ENCODE results near the gene RUSF1.
"Not testable (repeated sequence)": the region's sequence is repeated elsewhere in the genome, so short reads cannot be mapped to it uniquely, and the experiment has no call there.

Gene RUSF1

DNA sequence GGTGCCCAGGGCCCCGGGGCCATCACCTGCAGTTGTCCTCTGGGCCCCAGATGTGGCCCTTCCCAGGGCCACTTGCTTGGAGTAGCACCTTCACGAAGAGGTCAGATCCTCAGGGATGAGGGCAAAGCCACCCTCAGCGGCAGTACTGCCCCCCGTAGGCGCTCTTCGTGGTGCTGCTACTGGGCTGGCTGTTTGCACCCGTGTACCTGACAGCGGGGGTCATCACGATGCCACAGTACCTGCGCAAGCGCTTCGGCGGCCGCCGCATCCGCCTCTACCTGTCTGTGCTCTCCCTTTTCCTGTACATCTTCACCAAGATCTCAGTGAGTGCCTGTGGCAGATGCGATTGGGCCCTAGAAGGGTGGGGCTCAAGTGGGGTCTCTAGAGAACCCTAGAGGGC lies 22.6 kb downstream of the RUSF1 start:
- DNase-seq: no peak

DNA sequence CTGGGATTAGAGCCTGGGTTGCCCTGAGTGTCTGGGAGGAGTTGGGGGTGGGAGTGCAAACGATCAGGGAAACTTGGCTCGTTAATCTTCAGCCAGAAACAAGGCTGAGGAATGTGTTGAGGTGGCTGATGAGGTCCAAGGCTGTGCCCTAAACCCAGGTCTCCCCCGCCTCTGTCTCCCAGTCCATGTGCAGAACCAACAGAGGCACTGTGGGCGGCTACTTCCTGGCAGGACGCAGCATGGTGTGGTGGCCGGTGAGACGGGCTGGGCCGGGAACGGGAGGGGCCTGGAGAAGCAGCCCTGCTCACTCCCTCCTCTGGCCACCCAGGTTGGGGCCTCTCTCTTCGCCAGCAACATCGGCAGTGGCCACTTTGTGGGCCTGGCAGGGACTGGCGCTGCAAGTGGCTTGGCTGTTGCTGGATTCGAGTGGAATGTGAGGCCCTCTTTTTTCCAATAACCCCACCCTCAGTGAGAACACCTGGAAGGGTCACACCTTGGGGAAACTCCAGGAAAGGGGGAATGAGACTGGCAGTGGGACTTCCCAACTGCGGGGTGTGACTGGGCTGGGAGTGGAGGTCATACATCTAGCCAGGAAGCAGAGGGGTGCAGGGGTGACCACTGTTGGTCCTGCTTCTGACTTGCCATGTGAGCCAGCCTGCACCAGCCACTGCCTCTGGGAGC lies 23.6 kb downstream of the RUSF1 start:
- no peak for DNase-seq

DNA sequence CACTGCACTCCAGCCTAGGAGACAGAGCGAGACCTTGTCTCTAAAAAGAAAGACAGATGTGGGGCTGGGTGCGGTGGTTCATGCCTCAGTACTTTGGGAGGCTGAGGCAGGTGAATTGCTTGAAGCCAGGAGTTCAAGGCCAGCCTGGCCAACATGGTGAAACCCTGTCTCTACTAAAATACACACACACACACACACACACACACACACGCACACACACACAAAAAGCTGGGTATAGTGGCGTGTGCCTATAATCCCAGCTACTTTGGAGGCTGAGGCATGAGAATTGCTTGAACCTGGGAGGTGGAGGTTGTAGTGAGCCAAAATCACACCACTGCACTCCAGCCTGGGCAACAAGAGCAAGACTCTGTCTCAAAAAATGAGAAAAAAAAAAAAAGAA lies 24.1 kb downstream of the RUSF1 start:
- DNase-seq: not testable (repeated sequence)

DNA sequence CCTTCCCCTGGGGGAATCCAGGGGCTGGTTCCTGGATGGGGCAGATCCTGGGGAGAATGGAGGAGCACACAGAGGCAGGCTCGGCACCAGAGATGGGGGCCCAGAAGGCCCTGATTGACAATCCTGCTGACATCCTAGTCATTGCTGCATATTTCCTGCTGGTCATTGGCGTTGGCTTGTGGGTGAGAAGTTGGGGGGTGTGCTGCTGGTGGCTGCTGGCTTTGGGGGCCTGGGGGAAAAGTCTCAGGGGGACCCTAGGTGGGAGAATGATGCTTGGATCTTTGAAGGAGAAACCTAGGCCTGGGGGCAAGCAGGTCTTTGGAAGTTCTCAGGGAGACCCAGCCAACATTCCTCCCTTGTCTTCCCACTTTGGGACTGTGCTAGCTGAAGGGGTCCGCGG lies 25.1 kb downstream of the RUSF1 start, which contains the start of gene SLC5A2:
TSS of gene SLC5A2 (plus strand) at position 43 of the 400 bp plus-strand sequence. CDS start at position 57, 14 bp downstream.
- DNase-seq: no peak

DNA sequence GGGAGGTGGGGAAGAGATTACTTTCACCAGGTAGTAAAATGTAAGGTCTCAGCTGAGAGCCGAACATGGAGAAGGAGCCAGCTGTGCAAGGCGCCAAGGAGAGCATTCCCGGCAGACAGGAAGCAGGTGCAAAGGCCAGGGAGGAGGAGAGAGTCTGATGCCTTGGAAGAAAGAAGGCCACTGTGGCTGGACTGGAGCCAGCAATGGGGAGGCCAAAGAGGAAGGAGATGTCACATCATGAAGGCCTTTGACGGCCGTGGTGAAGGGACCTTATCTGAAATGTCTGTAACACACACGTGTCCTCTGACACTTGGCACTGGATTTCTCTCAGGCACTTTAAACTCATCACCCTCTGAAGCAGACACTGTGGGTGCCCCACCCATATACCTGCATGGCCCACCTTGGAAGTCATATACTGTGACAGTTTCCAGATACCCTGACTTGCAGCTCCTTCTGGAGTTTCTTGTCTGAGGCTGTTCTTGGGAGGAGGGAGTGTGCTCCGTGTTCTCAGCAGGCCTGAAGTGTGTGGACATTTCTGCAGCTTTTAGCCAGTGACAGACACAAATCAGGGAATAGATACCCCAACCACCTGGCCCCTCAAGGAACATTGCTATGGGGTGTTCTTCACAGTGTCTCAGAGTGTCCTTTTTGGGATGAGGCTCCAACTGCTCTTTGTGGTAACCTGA lies 27.2 kb downstream of the RUSF1 start:
- DNase-seq: no peak

DNA sequence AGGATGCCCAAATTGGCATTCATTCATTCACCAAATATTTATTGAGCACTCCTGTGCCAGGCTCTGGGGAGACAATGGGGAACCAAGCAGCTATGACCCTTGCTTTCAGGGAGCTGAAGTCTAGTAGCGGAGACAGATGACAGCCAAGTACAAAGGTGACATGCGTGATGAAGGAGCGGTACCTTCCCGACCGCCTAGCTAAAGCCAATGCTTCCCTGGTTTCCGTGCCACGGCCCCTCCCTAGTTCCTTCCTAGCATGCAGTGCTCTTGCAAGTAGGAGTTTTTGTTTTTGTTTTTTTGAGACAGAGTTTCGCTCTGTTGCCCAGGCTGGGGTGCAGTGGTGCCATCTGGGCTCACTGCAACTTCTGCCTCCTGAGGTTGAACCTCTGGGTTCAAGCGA lies 28.4 kb downstream of the RUSF1 start:
- DNase-seq: no peak

DNA sequence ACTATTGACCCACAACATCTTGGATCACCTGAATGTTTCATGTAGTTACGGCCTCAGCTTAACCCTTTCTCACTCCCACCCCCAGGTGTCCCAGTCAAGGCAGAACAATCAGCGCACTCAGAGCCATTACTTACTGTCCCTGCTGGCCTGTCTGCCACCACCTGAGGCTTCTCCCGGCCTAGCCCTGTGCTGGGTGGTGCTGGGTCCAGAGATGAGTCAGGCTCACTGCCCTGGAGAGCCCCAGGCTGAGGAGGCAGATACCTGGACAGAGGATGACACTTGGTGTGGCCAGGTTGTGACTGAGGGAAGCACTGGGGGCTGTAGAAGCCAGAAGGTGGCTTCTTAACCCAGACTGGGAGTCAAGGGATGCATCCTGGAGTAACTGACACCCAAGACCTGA lies 29.2 kb downstream of the RUSF1 start:
- DNase-seq: no peak

DNA sequence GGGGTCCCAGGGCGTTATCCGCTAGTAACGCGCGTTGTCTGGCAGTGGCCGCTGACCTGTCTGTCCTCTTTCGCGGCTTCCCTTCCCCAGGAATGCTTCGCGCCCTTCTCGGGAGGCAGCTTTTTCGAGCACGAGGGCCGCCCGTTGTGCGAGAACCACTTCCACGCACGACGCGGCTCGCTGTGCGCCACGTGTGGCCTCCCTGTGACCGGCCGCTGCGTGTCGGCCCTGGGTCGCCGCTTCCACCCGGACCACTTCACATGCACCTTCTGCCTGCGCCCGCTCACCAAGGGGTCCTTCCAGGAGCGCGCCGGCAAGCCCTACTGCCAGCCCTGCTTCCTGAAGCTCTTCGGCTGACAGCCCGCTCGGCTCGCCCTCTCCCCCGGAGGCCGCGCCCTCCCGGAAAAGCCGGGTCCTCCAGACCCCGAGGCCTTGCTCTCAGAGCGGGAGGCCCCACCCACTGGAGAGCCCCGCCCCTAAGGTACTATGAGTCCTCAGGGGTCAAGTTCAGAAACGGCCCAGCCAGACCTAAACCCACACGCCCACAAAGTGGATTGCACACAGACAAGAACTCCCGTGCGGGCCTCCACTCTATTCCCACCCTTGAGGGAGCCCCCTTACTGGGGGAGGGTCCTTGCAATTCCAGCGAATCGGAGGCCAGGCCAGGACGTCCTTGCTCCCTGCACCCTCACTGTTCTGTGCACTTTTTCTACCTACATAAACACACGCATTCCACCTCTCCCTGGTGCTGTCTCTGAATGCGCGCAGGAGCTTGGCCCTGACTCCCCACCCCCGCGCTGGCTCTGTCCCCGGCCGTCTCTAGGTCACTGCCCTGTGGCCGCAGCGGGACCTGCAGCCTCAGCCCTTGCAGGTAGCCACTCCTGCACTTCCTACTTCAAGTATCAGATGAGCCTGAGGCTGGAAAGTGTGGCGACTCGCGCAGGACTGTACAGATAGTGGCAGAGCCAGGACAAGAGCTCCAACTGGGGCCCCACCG lies 30.7 kb downstream of the RUSF1 start:
- DNase-seq: no peak

DNA sequence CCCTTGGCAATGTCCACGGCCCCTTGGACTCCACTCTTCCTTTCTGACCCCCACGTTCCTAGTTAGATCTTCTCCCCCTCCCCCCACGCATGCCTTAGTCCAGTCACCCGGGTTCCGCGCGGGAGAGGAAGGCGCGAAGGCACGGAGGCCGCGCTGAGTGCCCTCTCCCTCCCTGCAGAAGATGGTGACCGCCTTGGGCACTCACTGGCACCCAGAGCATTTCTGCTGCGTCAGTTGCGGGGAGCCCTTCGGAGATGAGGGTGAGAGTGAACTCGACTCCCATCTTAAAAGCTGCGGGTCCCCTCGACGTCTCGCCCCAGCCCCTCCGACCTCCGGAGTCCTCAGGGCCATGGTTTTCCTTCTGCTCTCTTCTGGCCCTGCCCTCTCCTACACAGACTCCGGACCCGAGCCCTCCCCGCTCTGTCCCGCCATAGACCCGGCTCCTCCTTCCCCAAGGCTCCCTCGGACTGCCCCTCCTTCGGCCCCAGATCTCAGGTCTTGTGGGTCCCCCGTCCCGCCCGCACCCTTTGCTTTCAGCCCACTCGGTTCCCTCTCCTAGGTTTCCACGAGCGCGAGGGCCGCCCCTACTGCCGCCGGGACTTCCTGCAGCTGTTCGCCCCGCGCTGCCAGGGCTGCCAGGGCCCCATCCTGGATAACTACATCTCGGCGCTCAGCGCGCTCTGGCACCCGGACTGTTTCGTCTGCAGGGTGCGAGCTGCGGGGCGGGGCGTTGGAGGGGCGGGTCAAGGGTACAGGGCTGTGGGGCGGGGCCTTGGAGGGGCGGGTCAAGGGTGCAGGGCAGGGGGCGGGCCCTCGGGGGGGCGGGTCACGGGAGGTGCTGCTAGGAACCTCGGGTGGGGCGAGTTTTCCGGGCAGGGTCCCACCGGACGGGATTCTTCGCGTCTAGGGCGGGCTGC lies 31.6 kb downstream of the RUSF1 start:
- peak; percentile 94 for DNase-seq

DNA sequence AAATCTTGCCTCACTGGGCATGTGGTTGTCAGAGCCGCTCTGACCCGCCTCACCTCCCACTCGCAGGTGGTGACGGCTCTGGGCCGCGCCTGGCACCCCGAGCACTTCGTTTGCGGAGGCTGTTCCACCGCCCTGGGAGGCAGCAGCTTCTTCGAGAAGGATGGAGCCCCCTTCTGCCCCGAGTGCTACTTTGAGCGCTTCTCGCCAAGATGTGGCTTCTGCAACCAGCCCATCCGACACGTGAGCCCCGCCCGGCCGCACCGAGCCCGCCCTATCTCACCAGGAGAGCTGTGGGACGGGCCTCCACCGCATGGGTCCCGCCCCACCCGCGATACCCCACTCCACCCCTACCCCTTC lies 32.3 kb downstream of the RUSF1 start:
- no peak for DNase-seq

DNA sequence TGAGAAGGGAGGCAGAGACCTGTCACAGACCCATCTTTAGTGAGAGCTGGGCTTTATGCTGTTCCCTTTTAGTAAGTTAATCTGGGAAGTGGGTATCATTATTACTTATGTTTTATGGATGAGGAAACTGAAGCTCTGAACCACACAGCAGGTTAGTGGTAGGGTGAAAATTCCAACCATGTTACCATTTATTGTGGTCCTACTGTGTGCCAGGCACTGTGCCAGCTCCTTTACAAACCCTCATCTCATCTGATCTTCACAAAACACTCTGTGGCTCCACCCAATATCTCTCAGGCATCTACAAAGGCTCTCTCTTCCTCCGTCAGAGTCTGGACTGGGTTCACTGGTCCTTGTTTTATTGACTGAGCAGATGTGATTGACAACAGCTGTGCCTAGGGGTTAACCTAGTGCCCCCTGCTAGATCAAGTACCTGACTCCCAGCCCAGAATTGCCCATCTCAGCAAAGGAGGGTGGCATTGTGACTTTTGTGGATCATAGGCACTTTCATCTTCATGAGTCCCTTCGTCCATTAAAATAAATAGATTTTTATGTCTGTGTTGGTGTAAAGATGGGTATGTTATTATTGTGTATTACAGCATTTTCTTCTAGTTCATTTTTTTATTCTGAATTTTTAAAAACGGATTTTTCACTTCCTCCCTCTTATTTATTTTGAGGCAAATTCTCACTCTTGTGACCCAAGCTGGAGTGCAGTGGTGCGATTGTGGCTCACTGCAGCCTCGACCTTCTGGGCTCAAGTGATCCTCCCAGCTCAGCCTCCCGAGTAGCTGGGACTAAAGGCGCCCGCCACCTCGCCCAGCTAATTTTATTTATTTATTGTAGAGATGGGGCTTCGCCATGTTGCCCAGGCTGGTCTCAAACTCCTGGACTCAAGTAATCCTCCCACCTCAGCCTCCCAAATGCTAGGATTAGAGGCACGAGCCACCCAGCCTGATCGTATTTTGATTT lies 33.1 kb downstream of the RUSF1 start:
- DNase-seq: no peak

DNA sequence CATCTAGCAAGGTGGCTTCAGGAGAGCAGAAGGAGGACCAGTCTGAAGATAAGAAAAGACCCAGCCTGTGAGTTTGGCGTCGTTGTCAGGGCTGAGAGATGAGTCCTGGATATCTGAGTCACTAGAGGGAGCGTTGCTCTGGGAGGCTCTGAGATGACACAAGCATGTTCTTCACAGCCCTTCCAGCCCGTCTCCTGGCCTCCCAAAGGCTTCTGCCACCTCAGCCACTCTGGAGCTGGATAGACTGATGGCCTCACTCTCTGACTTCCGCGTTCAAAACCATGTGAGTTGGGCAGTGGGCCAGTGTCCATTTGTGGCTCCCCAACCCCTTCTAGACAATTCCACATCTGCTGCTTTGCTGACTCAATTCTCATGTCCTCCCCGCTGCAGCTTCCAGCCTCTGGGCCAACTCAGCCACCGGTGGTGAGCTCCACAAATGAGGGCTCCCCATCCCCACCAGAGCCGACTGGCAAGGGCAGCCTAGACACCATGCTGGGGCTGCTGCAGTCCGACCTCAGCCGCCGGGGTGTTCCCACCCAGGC lies 33.9 kb downstream of the RUSF1 start:
- no peak for DNase-seq

DNA sequence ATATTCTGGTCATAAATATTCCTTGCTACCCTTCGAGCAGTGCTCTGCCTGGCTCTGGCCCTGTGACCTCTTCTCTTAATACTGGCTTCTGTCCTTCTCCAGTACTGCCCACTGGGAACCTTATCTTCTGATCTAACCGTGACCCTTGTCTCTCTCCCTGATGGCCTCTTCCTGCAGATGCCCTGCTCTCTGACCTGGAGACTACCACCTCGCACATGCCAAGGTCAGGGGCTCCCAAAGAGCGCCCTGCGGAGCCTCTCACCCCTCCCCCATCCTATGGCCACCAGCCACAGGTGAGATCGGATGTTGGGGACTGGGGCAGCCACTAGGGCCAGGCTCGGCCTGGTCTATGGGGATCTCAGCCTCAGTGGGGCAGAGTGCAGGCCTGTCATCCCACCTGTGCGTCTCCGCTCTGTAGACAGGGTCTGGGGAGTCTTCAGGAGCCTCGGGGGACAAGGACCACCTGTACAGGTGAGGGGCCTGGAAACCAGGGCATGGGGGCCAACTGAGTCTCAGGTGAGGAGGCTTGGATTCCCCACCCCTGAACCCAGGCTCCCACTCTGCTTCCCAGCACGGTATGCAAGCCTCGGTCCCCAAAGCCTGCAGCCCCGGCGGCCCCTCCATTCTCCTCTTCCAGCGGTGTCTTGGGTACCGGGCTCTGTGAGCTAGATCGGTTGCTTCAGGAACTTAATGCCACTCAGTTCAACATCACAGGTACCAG lies 34.8 kb downstream of the RUSF1 start:
- DNase-seq: no peak

DNA sequence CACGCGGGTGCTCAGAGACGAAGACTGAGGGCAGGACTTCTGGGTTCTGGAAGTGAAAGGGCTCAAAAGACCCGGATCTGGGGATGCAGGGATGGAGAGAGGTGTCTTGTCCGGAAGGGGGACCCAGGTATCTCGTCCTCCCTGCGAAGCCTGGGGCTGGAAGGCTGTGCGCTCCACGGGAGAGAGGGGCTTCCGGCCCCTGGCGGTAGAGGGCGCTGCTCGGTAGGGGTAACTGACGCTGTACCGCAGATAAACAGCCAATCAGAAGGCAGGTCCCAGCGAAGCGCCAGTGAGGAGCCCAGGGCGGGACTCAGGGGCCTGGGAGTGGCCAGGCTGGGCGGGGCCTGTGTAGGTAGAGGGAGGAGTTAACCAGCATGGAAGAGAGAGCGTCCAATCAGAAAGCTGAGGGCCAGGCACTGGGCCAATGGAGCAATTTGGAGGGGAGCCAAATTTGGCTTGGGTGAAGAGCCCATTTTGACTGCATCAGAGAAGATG lies 35.4 kb downstream of the RUSF1 start:
- DNase-seq: no peak

DNA sequence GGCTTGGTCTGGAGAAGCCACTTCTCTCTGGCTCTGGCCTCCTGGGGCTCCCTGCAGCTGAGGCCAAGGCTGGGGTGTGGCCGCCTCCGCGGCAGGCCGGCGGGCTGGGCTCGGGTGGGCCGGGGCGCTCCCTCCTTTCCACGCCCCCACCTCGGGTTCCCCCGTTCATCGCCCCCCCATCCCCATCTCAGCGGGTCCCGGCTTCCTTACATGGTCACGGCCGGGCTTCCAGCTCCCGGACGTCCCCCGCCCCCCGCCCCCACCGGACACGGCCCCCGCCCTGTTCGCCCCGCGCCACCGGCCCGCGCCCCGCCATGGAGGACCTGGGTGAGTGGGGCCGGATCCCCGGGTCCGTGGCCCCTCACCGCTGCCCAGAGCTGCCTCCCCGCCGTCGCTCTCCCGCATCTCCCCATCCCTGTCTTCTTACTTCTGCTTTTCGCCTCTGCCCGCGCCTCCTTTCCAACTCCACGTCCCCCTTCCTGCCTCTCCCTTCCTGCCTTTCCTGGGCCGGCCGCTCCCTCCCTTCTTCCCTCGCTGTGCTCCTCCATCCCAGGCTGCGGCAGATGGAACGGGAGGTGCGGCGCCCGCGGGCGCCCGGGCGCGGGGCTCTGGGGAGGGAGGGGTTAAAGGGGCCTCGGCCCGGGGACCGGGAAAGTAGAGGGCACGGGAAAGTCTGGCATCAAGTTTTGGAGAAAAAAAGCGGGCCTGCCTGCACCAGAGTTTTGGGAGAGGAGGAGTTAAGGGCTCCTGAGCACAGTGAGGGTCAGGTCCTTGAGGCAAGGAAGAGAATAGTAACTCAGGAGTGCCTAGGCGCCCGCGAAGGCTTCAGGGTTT lies 36.1 kb downstream of the RUSF1 start, which contains the start of gene TGFB1I1:
TSS of gene TGFB1I1 (plus strand) at position 278 of the 834 bp plus-strand sequence. CDS start at position 315, 37 bp downstream.
- DNase-seq: no peak

DNA sequence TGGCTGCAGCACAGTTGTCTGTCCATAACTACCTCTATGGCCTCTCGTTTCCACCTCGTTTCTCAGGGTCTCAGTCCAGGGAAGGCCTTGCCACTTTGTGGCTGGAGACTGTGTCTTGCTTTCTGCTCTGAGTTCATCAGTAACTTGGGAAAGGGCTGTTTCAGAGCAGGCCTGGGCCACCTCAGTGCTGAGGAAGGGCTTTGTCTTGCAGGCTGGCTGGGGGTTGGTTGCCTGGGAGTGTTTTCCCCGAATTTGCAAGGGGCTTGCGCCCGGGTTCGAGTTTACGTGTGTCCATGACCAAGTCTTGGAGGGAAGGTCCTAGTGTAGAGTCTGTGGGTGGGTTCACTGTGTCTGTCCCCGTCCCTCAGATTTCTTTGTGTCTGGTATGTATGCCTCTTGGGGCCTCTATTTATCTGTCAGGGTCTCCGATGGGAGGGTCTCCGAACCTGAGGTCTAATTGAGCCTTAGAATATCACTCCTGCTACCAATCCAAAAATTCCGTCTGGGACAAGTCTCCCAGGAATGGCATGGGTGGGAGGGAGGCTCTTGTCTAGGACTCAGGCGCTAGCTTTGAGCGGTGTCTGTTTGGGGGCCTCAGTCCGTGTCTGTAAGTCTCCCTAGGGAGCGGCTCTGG lies 36.8 kb downstream of the RUSF1 start:
- no peak for DNase-seq

DNA sequence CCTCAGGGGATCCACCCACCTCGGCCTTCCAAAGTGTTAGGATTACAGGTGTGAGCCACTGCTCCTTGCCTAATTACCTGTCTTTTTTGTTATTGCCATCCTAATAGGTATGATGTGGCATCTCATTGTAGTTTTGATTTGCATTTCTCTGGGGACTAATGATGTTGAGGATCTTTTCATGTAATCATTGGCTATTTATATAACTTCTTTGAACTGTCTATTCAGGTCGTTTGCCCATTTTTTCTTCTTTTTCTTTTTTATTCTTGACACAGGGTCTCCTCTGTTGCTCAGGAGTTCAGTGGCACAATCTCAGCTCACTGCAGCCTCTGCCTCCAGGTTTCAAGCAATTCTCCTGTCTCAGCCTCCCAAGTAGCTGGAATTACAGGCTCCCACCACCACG lies 37.6 kb downstream of the RUSF1 start:
- no peak for DNase-seq

DNA sequence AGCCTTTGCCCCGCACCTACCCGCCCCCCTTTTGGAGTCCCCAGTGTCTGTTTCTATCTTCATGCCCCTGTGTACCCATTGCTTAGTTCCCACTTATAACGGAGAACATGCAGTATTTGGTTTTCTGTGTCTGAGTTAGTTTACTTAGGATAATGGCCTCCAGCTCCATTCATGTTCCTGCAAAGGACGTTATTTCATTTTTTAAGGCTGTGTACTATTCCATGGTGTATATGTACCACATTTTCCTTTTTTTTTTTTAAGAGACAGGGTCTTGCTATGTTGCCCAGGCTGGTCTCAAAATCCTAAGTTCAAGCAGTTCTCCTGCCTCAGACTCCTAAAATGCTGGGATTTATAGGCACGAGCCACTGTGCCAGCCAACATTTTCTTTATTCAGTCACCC lies 40.3 kb downstream of the RUSF1 start:
- no peak for DNase-seq

Data from stimulated activated CD4-positive, alpha-beta T cell treated with anti-CD3 and anti-CD28 coated beads, Interleukin-12 subunit alpha, Interleukin-12 subunit beta, amount 100 ng/mL, for 4 hours (primary cell).